GM18526 (cell line): ENCODE data around the gene PXT1.

ENCODE experiments used
- POLR2A ChIP-seq: IDR thresholded peaks from 3 replicates; pipeline ENCODE4 v1.6.1; 2011; ENCODE audit not compliant: insufficient read length; ENCODE audit errors: extremely low read depth

Gene PXT1, protein sequence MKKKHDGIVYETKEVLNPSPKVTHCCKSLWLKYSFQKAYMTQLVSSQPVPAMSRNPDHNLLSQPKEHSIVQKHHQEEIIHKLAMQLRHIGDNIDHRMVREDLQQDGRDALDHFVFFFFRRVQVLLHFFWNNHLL

GRCh38 chr6:36442671-36443470 is at the start of gene PXT1, which contains the start of gene KCTD20:
TSS of gene PXT1 (minus strand) at chr6:36442854. CDS start at chr6:36426082, 16,772 bp downstream.
TSS of gene KCTD20 (plus strand) at chr6:36443000. CDS start at chr6:36470098, 27,098 bp downstream.
- TF ChIP-seq POLR2A, result peak; percentile 86

- no peak for TF ChIP-seq POLR2A
These were observed 49.4 kb upstream of the PXT1 start for GRCh38 chr6:36492092-36492491.

DNA sequence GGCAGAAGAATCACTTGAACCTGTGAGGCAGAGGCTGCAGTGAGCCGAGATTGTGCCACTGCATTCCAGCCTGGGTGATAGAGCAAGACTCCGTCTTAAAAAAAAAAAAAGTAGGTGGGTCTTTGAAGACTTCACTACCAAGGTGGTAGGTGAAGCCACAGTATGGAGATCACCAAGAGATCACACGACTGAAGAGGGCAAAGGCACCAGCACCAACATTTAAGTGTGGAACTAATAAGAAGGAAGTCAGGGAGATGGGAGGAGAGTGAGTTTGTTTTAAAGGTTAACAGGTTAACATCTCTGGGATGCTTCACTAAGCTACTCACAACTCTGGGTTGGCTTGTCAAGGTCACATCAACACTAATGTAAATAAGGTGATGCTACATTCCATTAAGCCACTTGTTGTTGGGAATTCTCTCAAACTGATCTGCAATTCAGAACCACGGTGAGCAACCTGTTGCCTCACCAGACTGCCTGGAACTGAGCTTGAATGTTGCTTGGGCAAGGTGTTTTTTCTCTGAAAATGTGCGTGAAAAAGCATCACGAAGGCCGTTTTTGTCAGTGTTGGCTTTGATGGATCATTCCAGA is 48.8 kb upstream of the PXT1 start:
- no peak for TF ChIP-seq POLR2A

GRCh38 chr6:36489426-36489825 is 46.8 kb upstream of the PXT1 start:
- TF ChIP-seq POLR2A, result no peak

DNA sequence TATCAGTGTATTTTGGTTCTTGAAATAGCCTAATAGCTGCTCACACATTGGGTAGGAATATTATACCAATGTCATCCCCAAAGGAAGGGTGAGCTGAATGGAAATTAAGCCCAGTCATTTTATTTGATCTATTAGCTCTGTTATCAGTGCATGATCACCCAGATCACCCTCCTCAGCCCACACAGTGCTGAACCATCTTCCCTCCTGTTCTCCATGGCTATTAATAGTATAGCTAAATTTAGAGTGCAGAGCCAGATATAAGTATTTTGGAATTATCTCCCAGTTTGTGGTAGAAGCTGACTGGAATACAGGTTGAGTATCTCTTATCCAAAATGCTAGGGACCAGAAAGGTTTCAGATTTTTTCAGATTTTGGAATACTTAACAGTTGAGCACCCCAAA is 45.6 kb upstream of the PXT1 start:
- TF ChIP-seq POLR2A, result no peak

- TF ChIP-seq POLR2A, result no peak
These were observed 45.0 kb upstream of the PXT1 start for GRCh38 chr6:36487698-36488097.

DNA sequence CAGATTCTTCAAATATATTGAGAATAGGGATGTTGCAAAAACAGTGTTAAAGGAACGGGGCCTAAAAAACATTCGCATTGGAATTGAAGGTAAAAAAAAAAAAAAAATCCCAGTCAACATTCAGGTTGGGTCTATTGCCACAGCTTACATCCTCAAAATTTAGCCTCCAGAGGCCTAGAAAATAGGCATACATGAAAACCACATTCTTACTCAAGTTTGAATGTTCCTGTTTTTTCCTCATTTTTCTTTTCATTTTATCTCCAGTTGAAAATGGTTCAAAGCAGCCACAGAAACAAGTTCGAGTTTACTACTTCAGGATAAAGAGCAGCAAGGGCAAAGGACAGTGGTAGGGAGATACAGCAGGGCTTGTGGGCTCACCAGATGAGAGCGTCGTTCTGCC is 42.1 kb upstream of the PXT1 start:
- TF ChIP-seq POLR2A, result no peak

DNA sequence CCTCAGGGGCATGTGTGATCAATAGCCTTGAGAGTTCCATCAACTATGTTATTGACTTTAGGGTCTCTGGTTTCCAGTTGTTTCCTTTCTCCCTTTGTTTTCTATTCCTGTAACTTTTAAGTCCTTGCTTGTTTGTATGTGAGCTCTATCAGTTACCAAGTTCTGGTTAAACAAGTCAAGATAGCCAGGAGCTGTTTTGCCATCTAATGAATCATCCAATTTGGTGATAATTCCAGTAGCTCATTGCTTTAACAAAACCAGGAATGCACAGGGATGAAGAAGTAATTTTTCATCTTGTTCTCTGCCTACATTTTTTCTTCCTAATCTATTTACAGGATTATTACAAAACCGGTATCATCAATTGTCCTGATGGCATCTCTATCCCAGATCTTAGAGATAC is 36.6 kb upstream of the PXT1 start:
- TF ChIP-seq POLR2A, result no peak

- no peak for TF ChIP-seq POLR2A
These were observed 35.4 kb upstream of the PXT1 start for GRCh38 chr6:36478051-36478526.

GRCh38 chr6:36469946-36470345 is 27.3 kb upstream of the PXT1 start:
- no peak for TF ChIP-seq POLR2A

GRCh38 chr6:36469148-36469661 is 26.6 kb upstream of the PXT1 start:
- TF ChIP-seq POLR2A, result no peak

DNA sequence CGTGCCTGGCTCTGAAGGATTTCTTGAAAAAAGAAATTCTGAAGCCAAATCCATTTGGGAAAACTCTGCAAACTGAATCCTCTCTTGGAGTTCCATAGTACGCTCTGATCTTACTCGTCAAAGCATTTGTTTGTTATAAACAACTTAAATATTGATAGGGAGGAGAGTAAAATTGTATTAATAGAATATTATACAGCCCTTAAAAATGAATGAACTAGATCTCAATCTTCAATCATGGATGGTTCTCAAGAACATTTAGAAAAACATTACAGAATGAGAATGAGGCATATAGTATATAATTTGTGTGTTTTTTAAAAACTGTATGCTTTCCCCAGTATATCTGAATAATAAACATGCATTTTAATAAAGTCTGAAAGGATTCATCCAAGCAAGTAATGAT is 25.0 kb upstream of the PXT1 start:
- no peak for TF ChIP-seq POLR2A

GRCh38 chr6:36464233-36464632 is 21.6 kb upstream of the PXT1 start:
- no peak for TF ChIP-seq POLR2A

DNA sequence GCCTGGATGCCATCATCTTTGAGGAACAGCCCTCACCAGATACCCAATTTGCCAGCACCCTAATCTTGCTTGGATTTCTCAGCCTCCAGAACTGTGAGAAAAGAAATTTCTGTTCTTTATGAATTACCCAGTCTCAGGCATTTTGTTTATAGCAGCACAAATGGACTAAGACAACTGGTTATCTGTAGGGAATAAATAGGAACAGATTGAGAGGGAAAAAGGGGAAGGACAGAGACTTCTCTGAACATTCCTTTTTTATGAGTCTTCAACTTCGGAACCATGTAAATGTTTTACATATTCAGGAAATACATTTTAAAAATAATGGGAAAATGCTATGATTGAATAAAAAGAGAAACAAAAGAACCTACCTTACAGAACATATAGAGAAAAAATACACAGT is 21.0 kb upstream of the PXT1 start:
- no peak for TF ChIP-seq POLR2A

DNA sequence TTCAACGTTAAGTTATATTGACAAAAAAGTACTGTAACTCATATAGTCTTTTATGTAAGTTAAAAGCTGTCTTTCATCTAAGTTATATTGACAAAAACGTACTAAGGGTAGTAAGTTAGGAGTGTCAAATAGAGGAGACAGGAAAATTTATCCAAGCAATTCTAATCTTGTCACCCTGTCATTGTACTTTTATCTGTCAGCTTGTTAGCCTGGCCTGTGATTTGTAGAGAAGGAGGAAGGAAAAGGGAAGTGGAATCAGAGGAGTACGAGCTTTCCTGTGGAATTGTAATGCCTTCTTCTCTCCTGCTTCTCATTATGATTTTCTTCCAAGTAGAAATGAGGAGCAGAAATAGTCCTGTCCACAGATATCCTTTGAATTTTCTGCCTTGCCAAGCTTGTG is 19.0 kb upstream of the PXT1 start:
- TF ChIP-seq POLR2A, result no peak

- no peak for TF ChIP-seq POLR2A
These were observed 18.3 kb upstream of the PXT1 start for GRCh38 chr6:36460916-36461315.

- TF ChIP-seq POLR2A, result no peak
These were observed 16.8 kb upstream of the PXT1 start for GRCh38 chr6:36459501-36459900.
